ENCODE measurements around the gene TCP11.

TCP11 gene

DNA sequence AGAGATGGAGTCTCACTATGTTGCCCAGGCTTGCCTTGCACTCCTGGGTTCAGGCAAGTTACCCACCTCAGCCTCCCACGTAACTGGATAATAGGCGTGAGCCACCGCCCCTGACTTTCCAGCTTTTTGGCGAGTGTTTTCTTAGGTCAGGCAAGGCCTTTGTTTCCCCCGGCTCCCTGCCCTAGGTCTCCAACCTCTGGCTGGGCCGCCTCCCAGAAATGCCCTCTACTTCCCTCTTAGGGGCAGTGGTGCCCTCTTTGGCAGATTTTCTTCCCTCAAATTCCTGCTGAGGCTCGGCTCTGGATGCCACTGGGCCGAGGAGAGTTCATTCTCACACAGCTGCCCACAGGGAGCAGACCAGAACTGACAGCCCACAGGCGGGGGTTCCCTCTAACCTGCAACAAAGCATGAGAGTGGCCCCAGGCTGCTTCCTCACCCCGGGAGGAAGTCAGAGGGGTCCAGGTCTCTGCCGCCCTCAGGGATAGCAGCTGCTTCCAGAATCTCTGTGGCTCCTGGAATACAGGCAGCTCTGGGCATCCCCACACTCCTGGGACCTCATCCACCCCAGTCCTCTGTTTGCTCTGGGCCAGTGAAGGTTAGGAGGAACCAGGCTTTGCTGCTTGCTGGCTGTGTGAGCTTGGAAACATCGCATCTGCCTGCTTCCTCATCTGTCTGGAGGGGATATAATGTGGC is 56.5 kb downstream of the TCP11 start:
- H3K4me1 Mint-ChIP-seq = peaks cover 13% of the 10 kb centered on the region
- no peaks in the 10 kb centered on the region for H3K9me3 Mint-ChIP-seq
- H3K27me3 Mint-ChIP-seq (ENCODE audit: low read depth) = no peaks in the 10 kb centered on the region
- TF ChIP-seq, protein P1, sequence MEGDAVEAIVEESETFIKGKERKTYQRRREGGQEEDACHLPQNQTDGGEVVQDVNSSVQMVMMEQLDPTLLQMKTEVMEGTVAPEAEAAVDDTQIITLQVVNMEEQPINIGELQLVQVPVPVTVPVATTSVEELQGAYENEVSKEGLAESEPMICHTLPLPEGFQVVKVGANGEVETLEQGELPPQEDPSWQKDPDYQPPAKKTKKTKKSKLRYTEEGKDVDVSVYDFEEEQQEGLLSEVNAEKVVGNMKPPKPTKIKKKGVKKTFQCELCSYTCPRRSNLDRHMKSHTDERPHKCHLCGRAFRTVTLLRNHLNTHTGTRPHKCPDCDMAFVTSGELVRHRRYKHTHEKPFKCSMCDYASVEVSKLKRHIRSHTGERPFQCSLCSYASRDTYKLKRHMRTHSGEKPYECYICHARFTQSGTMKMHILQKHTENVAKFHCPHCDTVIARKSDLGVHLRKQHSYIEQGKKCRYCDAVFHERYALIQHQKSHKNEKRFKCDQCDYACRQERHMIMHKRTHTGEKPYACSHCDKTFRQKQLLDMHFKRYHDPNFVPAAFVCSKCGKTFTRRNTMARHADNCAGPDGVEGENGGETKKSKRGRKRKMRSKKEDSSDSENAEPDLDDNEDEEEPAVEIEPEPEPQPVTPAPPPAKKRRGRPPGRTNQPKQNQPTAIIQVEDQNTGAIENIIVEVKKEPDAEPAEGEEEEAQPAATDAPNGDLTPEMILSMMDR (IDR thresholded peaks at IDR 0.05; ENCODE audit: unreplicated experiment in 3 of 3) = no peak
- no peak overlapping the region for H3K4me3 Mint-ChIP-seq
- peaks cover 42% of the 10 kb centered on the region for H3K36me3 Mint-ChIP-seq (ENCODE audit: low read depth)
- no peak overlapping the region for H3K27ac Mint-ChIP-seq

DNA sequence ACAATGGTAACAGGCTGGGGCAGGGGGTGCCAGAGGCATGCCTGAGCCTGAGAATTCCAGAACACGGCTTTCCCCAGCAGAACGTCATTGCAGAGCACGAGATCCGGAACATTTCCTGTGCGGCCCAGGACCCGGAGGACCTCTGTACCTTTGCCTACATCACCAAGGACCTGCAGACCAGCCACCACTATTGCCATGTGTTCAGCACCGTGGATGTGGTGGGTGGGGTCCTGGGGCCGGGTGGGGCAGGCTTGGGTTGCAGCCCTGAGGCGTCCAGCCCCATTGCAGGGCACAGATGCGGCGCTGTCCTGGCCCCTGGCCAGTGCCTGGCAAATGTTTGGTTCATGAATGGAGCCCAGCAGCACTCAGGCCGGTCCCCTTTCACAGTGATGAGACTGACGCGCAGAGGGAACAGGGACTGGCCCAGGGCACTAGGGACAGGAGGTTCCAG is 57.1 kb downstream of the TCP11 start:
- TF ChIP-seq, protein P1 (IDR thresholded peaks at IDR 0.05; ENCODE audit: unreplicated experiment in 3 of 3) = no peak
- Mint-ChIP-seq H3K36me3 (ENCODE audit: low read depth) (peaks cover 43% of the 10 kb centered on the region), H3K4me3 (no peak overlapping the region), H3K4me1 (peaks cover 9% of the 10 kb centered on the region), H3K9me3 (no peaks in the 10 kb centered on the region), H3K27me3 (ENCODE audit: low read depth) (no peaks in the 10 kb centered on the region), H3K27ac (no peak overlapping the region)

DNA sequence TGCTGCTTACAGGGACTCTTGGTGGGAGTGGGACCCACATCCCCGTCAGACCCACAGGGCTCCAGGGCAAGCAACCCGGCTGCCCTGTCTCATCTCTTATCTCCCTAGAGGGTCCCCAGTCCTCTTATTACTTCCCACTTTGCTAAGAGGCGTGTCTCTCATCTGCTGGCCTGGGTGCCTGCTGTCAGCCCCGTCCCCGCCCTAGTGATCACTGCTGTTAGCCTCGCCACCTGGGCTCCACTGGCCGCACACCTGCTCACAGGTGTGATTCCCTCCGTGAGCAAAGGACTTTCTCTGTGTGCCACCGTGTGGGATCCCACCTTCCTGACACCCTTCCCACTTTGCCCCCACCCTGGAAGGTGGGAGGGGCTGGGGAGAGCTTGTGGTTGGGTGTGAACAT is 57.6 kb downstream of the TCP11 start:
- Mint-ChIP-seq H3K9me3 (no peaks in the 10 kb centered on the region), H3K27ac (no peak overlapping the region), H3K4me1 (peaks cover 9% of the 10 kb centered on the region), H3K4me3 (no peak overlapping the region), H3K36me3 (ENCODE audit: low read depth) (peaks cover 40% of the 10 kb centered on the region), H3K27me3 (ENCODE audit: low read depth) (no peaks in the 10 kb centered on the region)
- TF ChIP-seq, protein P1 (IDR thresholded peaks at IDR 0.05; ENCODE audit: unreplicated experiment in 3 of 3) = no peak

DNA sequence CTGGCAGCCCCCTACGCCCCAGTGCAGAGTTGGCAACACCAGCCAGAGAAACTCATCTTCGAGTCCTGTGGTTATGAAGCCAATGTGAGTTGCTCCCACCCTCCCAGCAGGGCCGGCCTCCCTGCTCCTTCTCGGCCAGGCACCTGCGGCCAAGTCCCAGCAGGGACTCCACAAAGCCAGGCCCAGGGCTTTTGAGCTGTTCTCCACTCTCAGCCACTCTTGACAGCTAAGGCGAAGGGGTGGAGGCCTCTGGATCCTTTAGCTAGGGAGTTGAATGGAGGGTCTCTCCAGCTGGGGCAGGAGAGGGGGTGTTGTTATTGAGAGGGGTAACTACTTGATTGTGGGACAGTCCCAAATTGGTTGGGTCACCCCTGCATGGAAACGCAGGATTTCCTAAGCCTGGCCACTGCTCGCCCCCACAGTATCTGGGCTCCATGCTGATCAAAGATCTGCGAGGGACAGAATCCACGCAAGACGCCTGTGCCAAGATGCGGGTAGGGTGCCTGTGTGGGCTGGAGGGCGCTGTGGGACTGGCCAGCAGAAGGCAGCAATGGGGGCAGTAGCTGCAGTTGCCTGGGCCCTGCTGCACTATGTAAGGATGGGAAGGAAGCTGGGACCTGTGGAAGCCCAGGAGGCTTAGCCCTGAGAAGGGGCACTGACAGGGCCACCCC is 58.3 kb downstream of the TCP11 start:
- Mint-ChIP-seq H3K36me3 (ENCODE audit: low read depth) (peaks cover 37% of the 10 kb centered on the region), H3K27me3 (ENCODE audit: low read depth) (no peaks in the 10 kb centered on the region), H3K4me3 (no peak overlapping the region), H3K4me1 (peaks cover 9% of the 10 kb centered on the region), H3K27ac (peak overlapping the region in 1 of 3 experiments; percentile 31), H3K9me3 (no peaks in the 10 kb centered on the region)
- TF ChIP-seq, protein P1 (IDR thresholded peaks at IDR 0.05; ENCODE audit: unreplicated experiment in 3 of 3) = no peak

DNA sequence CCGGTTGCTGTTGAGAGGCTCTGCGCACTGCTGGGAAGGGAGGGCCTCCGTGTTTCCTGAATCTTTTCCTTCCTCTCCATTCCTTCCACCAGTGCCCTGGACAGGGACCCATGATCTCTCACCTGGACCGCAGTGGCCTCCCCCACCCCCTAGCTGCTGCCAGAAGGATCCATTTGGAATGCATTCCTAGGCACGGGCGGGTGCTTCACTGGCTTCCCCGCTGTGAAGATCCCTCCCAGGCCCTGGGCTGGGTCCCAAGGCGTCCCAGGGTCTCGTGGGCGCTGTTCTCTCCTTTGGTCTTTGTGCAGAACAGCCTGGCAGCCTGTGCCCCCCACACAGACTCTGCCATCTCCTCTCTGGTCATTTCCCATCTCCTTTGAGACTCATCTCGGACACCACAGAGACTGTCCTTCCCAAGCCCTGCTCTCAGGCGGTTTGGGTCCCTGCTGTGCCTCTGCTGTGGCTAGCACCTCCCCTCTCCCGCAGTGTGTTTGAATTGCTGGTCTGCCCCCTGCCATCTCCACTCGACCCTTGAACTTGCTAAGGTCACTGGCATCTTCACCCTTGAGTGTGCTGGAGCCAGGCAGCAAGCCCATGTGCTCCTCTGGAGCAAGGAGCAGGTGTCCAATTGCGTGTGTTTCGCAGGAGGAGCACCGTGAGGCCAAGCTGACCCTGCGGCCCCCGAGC is 59.0 kb downstream of the TCP11 start:
- H3K4me1 Mint-ChIP-seq = peaks cover 9% of the 10 kb centered on the region
- peak overlapping the region in 2 of 3 experiments; percentile 31 to 69 for H3K27ac Mint-ChIP-seq
- H3K9me3 Mint-ChIP-seq = no peaks in the 10 kb centered on the region
- TF ChIP-seq, protein P1 (IDR thresholded peaks at IDR 0.05; ENCODE audit: unreplicated experiment in 3 of 3) = no peak
- H3K27me3 Mint-ChIP-seq (ENCODE audit: low read depth) = no peaks in the 10 kb centered on the region
- peaks cover 34% of the 10 kb centered on the region for H3K36me3 Mint-ChIP-seq (ENCODE audit: low read depth)
- no peak overlapping the region for H3K4me3 Mint-ChIP-seq
